Measurements from ENCODE around the gene ZRANB1. TPM values are rescaled to one million over a fixed set of nuclear protein-coding genes. Genes with fewer than 3 reads are reported as not detected.

Gene ZRANB1
- 28.9 TPM for total RNA-seq (ENCODE audit: unreplicated experiment)
- long read RNA-seq: 0 reads

DNA sequence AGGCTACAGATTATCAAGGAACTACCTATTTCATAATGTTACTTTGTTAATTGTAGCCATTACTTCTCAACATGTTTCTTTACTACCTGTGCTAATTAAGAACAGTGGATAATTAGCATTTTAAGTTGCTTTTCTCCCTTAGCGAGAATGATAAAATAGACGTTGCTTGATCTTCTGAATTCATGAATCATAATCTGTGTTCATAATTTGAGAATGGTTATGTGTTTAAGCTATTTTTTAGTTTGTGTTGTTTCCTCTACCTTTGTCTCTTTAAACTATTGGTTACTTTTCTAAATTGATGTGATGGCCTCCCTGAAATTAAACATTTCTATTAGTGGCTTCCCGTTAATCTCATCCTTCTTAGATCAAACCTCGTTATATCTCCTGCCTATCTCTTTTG is at the start of gene ZRANB1:
TSS of gene ZRANB1 (plus strand) at position 301 of the 400 bp plus-strand sequence. CDS start 371 bp downstream, outside the sequence.
- Mint-ChIP-seq H3K4me1 (ENCODE audit: low read depth, unreplicated experiment) (peaks cover 15% of the 10 kb centered on the region), H3K4me3 (ENCODE audit: unreplicated experiment) (no peak within 1 kb of the TSS), H3K27me3 (ENCODE audit: unreplicated experiment) (no peaks in the 10 kb centered on the region), H3K9me3 (ENCODE audit: unreplicated experiment) (no peaks in the 10 kb centered on the region), H3K27ac (ENCODE audit: unreplicated experiment) (no peak within 1 kb of the TSS), H3K36me3 (ENCODE audit: unreplicated experiment) (no peaks in the 10 kb centered on the region)
- no peak for DNase-seq
- TF ChIP-seq, protein P1, sequence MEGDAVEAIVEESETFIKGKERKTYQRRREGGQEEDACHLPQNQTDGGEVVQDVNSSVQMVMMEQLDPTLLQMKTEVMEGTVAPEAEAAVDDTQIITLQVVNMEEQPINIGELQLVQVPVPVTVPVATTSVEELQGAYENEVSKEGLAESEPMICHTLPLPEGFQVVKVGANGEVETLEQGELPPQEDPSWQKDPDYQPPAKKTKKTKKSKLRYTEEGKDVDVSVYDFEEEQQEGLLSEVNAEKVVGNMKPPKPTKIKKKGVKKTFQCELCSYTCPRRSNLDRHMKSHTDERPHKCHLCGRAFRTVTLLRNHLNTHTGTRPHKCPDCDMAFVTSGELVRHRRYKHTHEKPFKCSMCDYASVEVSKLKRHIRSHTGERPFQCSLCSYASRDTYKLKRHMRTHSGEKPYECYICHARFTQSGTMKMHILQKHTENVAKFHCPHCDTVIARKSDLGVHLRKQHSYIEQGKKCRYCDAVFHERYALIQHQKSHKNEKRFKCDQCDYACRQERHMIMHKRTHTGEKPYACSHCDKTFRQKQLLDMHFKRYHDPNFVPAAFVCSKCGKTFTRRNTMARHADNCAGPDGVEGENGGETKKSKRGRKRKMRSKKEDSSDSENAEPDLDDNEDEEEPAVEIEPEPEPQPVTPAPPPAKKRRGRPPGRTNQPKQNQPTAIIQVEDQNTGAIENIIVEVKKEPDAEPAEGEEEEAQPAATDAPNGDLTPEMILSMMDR (IDR thresholded peaks at IDR 0.05; ENCODE audit: partially characterized antibody, unreplicated experiment): no peak

DNA sequence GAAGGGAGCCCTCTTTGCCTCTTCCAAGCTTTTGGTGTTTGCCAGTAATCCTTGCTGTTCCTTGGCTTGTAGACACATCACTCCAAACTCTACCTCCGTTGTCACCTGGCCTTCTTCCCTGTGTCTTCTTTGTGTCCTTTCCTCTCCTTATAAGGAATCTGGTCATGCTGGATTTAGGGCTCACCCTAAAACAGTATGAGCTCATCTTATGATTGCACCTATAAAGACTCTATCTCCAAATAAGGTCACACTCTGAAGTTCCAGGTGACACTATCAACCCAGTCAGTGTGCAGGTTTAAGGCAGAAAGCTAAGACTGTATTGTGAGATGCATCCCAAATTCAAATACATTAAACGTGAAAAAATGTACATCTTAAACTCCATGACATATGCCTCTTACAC is 49.0 kb upstream of the ZRANB1 start:
- no peak overlapping the region for H3K4me3 Mint-ChIP-seq (ENCODE audit: unreplicated experiment)
- no peaks in the 10 kb centered on the region for H3K9me3 Mint-ChIP-seq (ENCODE audit: unreplicated experiment)
- peaks cover 15% of the 10 kb centered on the region for H3K4me1 Mint-ChIP-seq (ENCODE audit: low read depth, unreplicated experiment)
- H3K36me3 Mint-ChIP-seq (ENCODE audit: unreplicated experiment): no peaks in the 10 kb centered on the region
- DNase-seq: no peak
- TF ChIP-seq, protein P1 (IDR thresholded peaks at IDR 0.05; ENCODE audit: partially characterized antibody, unreplicated experiment): no peak
- peaks cover 2% of the 10 kb centered on the region for H3K27me3 Mint-ChIP-seq (ENCODE audit: unreplicated experiment)
- H3K27ac Mint-ChIP-seq (ENCODE audit: unreplicated experiment): no peak overlapping the region

DNA sequence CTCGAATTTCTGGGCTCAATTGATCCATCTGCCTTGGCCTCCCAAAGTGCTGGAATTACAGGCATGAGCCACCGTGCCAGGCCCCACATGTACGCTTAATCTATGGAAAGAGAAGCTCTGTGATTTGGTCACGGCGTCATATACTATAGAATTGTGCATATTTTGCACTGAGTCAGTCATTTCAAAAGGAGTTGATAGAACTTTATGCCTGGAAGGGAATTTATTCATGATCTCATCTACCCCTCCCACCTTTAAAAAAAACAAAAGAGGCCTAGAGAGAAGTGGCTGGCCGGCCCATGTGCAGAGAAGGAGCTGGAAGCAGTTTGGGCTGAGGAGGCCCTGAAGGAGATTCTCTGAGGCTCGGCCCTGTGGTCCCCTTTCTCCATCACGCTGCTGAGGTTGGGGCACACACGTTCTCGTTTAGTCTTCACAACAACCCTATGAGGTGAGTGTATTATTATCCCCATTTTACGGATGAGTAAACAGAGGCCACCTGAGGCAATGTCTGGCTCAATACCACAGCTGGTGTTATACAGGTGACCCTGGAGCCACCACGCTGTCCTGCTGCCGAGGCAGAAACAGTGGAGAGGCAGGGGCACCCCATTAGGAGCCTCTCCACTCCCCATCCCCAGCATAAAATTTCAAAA is 47.2 kb upstream of the ZRANB1 start:
- H3K4me3 Mint-ChIP-seq (ENCODE audit: unreplicated experiment): no peak overlapping the region
- TF ChIP-seq, protein P1 (IDR thresholded peaks at IDR 0.05; ENCODE audit: partially characterized antibody, unreplicated experiment): no peak

DNA sequence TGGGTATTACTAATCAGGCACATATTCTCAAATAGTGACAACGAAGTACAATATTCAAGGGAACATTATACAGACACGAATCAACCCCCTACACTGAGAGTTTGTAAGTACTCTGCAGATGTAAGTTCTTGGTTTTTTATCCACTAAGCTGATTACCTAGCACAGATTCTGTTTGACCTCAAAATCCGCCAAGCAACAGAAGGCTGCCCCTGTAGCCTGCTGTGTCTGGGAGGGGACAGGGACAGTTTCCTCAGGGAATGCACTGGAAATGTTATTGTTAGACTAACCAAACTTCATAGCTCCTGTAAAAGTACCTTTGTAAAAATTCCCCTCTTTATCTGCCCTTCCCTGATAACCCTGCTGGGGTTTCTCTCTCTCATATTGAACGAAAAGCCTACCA is 45.2 kb upstream of the ZRANB1 start:
- TF ChIP-seq, protein P1 (IDR thresholded peaks at IDR 0.05; ENCODE audit: partially characterized antibody, unreplicated experiment): no peak
- H3K4me1 Mint-ChIP-seq (ENCODE audit: low read depth, unreplicated experiment): peaks cover 17% of the 10 kb centered on the region
- H3K27ac Mint-ChIP-seq (ENCODE audit: unreplicated experiment): no peak overlapping the region
- no peak for DNase-seq
- H3K27me3 Mint-ChIP-seq (ENCODE audit: unreplicated experiment): peaks cover 6% of the 10 kb centered on the region
- H3K9me3 Mint-ChIP-seq (ENCODE audit: unreplicated experiment): no peaks in the 10 kb centered on the region
- H3K4me3 Mint-ChIP-seq (ENCODE audit: unreplicated experiment): no peak overlapping the region
- no peaks in the 10 kb centered on the region for H3K36me3 Mint-ChIP-seq (ENCODE audit: unreplicated experiment)

More for the DNA sequence above, 47.2 kb upstream of the ZRANB1 start:
- Mint-ChIP-seq H3K9me3 (ENCODE audit: unreplicated experiment) (no peaks in the 10 kb centered on the region), H3K36me3 (ENCODE audit: unreplicated experiment) (no peaks in the 10 kb centered on the region), H3K4me1 (ENCODE audit: low read depth, unreplicated experiment) (peaks cover 21% of the 10 kb centered on the region), H3K27me3 (ENCODE audit: unreplicated experiment) (peaks cover 6% of the 10 kb centered on the region), H3K27ac (ENCODE audit: unreplicated experiment) (no peak overlapping the region)
- DNase-seq: no peak

DNA sequence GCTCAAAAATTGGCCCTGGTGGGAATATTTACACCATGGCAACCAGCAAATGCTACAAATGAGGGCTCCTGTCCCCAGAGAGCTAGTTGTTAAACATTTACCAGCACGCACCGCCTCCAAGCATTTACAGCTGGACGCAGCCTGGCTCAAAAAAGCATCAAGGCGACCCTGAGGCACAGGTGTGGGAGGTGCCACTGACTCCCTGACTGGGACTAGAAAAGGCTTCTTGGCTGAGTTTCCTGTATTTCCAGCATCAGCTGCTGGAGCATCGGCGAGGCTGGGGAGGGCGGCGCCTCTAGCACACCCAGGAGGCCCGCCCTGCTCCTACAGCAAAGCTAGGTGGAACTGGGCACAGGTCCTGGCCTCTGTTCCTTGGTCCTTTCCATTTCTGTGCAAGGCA is 43.5 kb upstream of the ZRANB1 start:
- Mint-ChIP-seq H3K9me3 (ENCODE audit: unreplicated experiment) (no peaks in the 10 kb centered on the region), H3K4me1 (ENCODE audit: low read depth, unreplicated experiment) (peaks cover 30% of the 10 kb centered on the region), H3K4me3 (ENCODE audit: unreplicated experiment) (no peak overlapping the region), H3K27ac (ENCODE audit: unreplicated experiment) (no peak overlapping the region), H3K27me3 (ENCODE audit: unreplicated experiment) (peaks cover 6% of the 10 kb centered on the region), H3K36me3 (ENCODE audit: unreplicated experiment) (no peaks in the 10 kb centered on the region)
- DNase-seq: no peak
- TF ChIP-seq, protein P1 (IDR thresholded peaks at IDR 0.05; ENCODE audit: partially characterized antibody, unreplicated experiment): no peak
